GM12873 (cell line): ENCODE results near the gene RSAD1.

Experiments used
- CTCF ChIP-seq: IDR thresholded peaks from 2 replicates; pipeline ENCODE4 v1.5.1; 2012; ENCODE audit warnings: low read depth, mild to moderate bottlenecking, moderate library complexity, low read length, control low read depth; ENCODE audit not compliant: insufficient read depth; ENCODE audit errors: missing control alignments

Gene RSAD1

GRCh38 chr17:50514388-50514787 is 35.7 kb downstream of the RSAD1 start:
- TF ChIP-seq CTCF, result no peak

GRCh38 chr17:50514936-50515702 is 36.5 kb downstream of the RSAD1 start:
- TF ChIP-seq CTCF, result no peak

- no peak for TF ChIP-seq CTCF
These were observed 38.4 kb downstream of the RSAD1 start for GRCh38 chr17:50517011-50517410.

- no peak for TF ChIP-seq CTCF
These were observed 39.1 kb downstream of the RSAD1 start for GRCh38 chr17:50517504-50518383.

GRCh38 chr17:50518384-50519023 is 39.8 kb downstream of the RSAD1 start:
- TF ChIP-seq CTCF, result no peak

GRCh38 chr17:50519141-50519834 is 40.6 kb downstream of the RSAD1 start:
- no peak for TF ChIP-seq CTCF
